ENCODE measurements around the gene CLDN12.
"Not testable (repeated sequence)": the region's sequence is repeated elsewhere in the genome, so short reads cannot be mapped to it uniquely, and the experiment has no call there.

The CLDN12 gene

GRCh38 chr7:90453259-90453891, 50.1 kb downstream of the CLDN12 start:
- POLR2A ChIA-PET (ENCODE audit: low non-redundant PET) = no interaction called here
- TF ChIP-seq, protein P1, sequence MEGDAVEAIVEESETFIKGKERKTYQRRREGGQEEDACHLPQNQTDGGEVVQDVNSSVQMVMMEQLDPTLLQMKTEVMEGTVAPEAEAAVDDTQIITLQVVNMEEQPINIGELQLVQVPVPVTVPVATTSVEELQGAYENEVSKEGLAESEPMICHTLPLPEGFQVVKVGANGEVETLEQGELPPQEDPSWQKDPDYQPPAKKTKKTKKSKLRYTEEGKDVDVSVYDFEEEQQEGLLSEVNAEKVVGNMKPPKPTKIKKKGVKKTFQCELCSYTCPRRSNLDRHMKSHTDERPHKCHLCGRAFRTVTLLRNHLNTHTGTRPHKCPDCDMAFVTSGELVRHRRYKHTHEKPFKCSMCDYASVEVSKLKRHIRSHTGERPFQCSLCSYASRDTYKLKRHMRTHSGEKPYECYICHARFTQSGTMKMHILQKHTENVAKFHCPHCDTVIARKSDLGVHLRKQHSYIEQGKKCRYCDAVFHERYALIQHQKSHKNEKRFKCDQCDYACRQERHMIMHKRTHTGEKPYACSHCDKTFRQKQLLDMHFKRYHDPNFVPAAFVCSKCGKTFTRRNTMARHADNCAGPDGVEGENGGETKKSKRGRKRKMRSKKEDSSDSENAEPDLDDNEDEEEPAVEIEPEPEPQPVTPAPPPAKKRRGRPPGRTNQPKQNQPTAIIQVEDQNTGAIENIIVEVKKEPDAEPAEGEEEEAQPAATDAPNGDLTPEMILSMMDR (conservative IDR thresholded peaks at IDR 0.05; ENCODE audit: low read depth) = no peak
- CTCF ChIA-PET = no interaction called here
- no peak overlapping the region for H3K27ac ChIP-seq
- no peak for DNase-seq (ENCODE audit: low spot score)

- DNase-seq (ENCODE audit: low spot score) = no peak
- TF ChIP-seq, protein P1 (conservative IDR thresholded peaks at IDR 0.05; ENCODE audit: low read depth) = no peak
- ChIA-PET POLR2A (ENCODE audit: low non-redundant PET) (no interaction called here), CTCF (no interaction called here)
- H3K27ac ChIP-seq = no peak overlapping the region
These were observed 50.7 kb downstream of the CLDN12 start for GRCh38 chr7:90453931-90454330.

GRCh38 chr7:90455163-90456030, 52.1 kb downstream of the CLDN12 start:
- POLR2A ChIA-PET (ENCODE audit: low non-redundant PET) = interaction anchor here (0.5 kb wide), 1 partner anchor 49 kb away, joined by 3 read pairs; no protein-coding TSS in a partner anchor
- H3K27ac ChIP-seq = no peak overlapping the region
- TF ChIP-seq, protein P1 (conservative IDR thresholded peaks at IDR 0.05; ENCODE audit: low read depth) = peak; percentile 92
- peak; percentile 64 for DNase-seq (ENCODE audit: low spot score)
- CTCF ChIA-PET = interaction anchor here (0.5 to 1.6 kb wide), 14 partner anchors 11 to 1423 kb away, joined by 3 to 6 read pairs (median 4); partner anchors contain the start of gene CDK14

GRCh38 chr7:90458104-90458503, 54.8 kb downstream of the CLDN12 start:
- no peak overlapping the region for H3K27ac ChIP-seq
- no peak for DNase-seq (ENCODE audit: low spot score)
- TF ChIP-seq, protein P1 (conservative IDR thresholded peaks at IDR 0.05; ENCODE audit: low read depth) = no peak
- ChIA-PET POLR2A (ENCODE audit: low non-redundant PET) (no interaction called here), CTCF (interaction anchor here (0.7 kb wide), 1 partner anchor 566 kb away, joined by 3 read pairs; no protein-coding TSS in a partner anchor)

GRCh38 chr7:90459888-90460287, 56.6 kb downstream of the CLDN12 start:
- TF ChIP-seq, protein P1 (conservative IDR thresholded peaks at IDR 0.05; ENCODE audit: low read depth) = no peak
- DNase-seq (ENCODE audit: low spot score) = no peak
- CTCF ChIA-PET = interaction anchor here (0.6 kb wide), 1 partner anchor 385 kb away, joined by 5 read pairs; no protein-coding TSS in a partner anchor

DNA sequence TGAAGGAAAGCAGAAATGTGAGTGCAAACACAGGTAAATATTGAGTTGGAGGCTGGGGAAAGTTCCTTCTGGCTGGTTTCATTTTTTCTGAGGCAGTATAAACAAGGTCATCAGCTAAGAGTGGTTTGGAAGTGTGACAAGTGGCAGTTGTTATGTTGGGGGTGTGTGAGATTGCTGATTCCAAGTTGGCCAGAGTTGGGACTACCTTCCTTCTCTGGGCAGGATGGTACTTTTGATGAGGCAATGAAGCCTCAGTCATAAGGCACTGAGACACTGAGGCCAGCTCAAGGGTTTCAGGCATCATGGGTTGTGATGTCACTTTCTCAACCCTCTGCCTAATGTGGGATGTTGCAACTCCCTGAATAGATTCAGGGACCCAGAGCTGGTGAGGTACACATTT, 58.0 kb downstream of the CLDN12 start:
- no peak for DNase-seq (ENCODE audit: low spot score)
- CTCF ChIA-PET = interaction anchor here (0.5 kb wide), 1 partner anchor 1283 kb away, joined by 3 read pairs; no protein-coding TSS in a partner anchor

More at GRCh38 chr7:90459888-90460287, 56.6 kb downstream of the CLDN12 start:
- POLR2A ChIA-PET (ENCODE audit: low non-redundant PET) = no interaction called here
- no peak overlapping the region for H3K27ac ChIP-seq

GRCh38 chr7:90463151-90463628, 59.9 kb downstream of the CLDN12 start:
- not testable (repeated sequence) for H3K27ac ChIP-seq; DNase-seq (ENCODE audit: low spot score)

More for the DNA sequence above, 58.0 kb downstream of the CLDN12 start:
- no peak overlapping the region for H3K27ac ChIP-seq
- POLR2A ChIA-PET (ENCODE audit: low non-redundant PET) = no interaction called here
- TF ChIP-seq, protein P1 (conservative IDR thresholded peaks at IDR 0.05; ENCODE audit: low read depth) = no peak

More at GRCh38 chr7:90463151-90463628, 59.9 kb downstream of the CLDN12 start:
- CTCF ChIA-PET; POLR2A ChIA-PET (ENCODE audit: low non-redundant PET): not testable (repeated sequence)
